ENCODE measurements around the gene PRKN.

DNA sequence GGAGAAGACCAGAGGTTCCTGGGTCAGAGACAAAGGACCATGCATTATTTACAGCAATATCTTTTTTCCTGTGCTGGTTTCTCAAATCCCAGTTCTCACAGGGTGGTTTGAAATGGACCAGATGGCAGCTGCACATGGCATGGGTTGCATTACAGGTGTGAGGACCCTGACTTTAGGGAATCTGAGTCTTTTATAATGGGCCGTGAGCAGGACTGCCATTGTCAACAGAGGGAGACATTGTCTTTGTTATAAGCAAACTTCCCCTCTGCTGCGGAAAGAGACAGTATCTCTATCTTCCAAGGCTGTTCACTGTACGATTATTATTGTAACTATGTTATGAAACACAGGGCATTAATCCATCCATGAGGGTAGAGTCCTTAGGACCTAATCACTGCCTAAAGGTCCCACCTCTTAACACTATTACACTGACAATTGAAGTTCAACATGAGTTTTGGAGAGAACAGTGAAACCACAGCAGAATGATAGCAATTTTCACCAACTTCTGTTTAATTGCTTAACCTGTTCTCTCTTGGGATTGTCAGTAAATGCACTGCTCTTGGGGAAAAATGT, 1297.6 kb downstream of the PRKN start:
- TF ChIP-seq, protein P1, sequence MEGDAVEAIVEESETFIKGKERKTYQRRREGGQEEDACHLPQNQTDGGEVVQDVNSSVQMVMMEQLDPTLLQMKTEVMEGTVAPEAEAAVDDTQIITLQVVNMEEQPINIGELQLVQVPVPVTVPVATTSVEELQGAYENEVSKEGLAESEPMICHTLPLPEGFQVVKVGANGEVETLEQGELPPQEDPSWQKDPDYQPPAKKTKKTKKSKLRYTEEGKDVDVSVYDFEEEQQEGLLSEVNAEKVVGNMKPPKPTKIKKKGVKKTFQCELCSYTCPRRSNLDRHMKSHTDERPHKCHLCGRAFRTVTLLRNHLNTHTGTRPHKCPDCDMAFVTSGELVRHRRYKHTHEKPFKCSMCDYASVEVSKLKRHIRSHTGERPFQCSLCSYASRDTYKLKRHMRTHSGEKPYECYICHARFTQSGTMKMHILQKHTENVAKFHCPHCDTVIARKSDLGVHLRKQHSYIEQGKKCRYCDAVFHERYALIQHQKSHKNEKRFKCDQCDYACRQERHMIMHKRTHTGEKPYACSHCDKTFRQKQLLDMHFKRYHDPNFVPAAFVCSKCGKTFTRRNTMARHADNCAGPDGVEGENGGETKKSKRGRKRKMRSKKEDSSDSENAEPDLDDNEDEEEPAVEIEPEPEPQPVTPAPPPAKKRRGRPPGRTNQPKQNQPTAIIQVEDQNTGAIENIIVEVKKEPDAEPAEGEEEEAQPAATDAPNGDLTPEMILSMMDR (IDR thresholded peaks at IDR 0.05), result no peak
- no peak for TF ChIP-seq POLR2A (IDR thresholded peaks at IDR 0.05)
